Subcutaneous abdominal adipose tissue (tissue), 5 donors: Measurements from ENCODE around the gene TTL.

ENCODE experiments used
- H3K27ac ChIP-seq: one replicate; pipeline ENCODE4 v1.7.0; 2013; ENCODE audit warnings: low read depth, mild to moderate bottlenecking, inconsistent platforms, low read length, moderate library complexity
- H3K27me3 ChIP-seq, 5 donors: one replicate each; pipeline ENCODE4 v1.7.0; 2013; ENCODE audit warnings: low read length in 5 of 5, inconsistent platforms in 1 of 5; ENCODE audit not compliant: control insufficient read depth in 5 of 5, insufficient read depth in 4 of 5
- H3K36me3 ChIP-seq, 5 donors: one replicate each; pipeline ENCODE4 v1.7.0; 2013; ENCODE audit warnings: low read length in 5 of 5; ENCODE audit not compliant: control insufficient read depth in 5 of 5, insufficient read depth in 5 of 5
- H3K4me1 ChIP-seq, 5 donors: one replicate each; pipeline ENCODE4 v1.7.0; 2013; ENCODE audit warnings: low read length in 5 of 5, mild to moderate bottlenecking in 3 of 5, moderate library complexity in 1 of 5; ENCODE audit not compliant: control insufficient read depth in 5 of 5, insufficient read depth in 5 of 5
- H3K4me3 ChIP-seq, 5 donors: one replicate each; pipeline ENCODE4 v1.7.0; 2013; ENCODE audit warnings: low read length in 5 of 5, low read depth in 1 of 5
- H3K9ac ChIP-seq, 5 donors: one replicate each; pipeline ENCODE4 v1.7.0; 2013; ENCODE audit warnings: low read length in 5 of 5, mild to moderate bottlenecking in 4 of 5, moderate library complexity in 3 of 5
- H3K9me3 ChIP-seq, 5 donors: one replicate each; pipeline ENCODE4 v1.7.0; 2013; ENCODE audit warnings: low read length in 5 of 5; ENCODE audit not compliant: control insufficient read depth in 5 of 5
- donor health status: healthy.
- donor health status: healthy.
- donor health status: healthy.
- donor health status: healthy.
- donor health status: healthy.

The TTL gene

GRCh38 chr2:112585873-112586464 is 104.0 kb downstream of the TTL start:
- Histone ChIP-seq H3K36me3 (peaks cover 0 to 30% (median 17%) of the 10 kb centered on the region in 5 donors), H3K4me3 (no peak overlapping the region), H3K9me3 (no peaks in the 10 kb centered on the region), H3K9ac (no peak overlapping the region), H3K4me1 (peaks cover 13 to 38% (median 29%) of the 10 kb centered on the region in 5 donors), H3K27ac (no peak overlapping the region), H3K27me3 (no peaks in the 10 kb centered on the region)

- Histone ChIP-seq H3K9ac (peak overlapping the region in 1 of 5 donors; percentile 20), H3K9me3 (no peaks in the 10 kb centered on the region), H3K27me3 (no peaks in the 10 kb centered on the region), H3K4me1 (peaks cover 13 to 26% (median 24%) of the 10 kb centered on the region in 5 donors), H3K27ac (no peak overlapping the region), H3K4me3 (no peak overlapping the region), H3K36me3 (peaks cover 0 to 30% (median 17%) of the 10 kb centered on the region in 5 donors)
These were observed 106.7 kb downstream of the TTL start for GRCh38 chr2:112588611-112589045.
